GM19467 (cell line): ENCODE data around the gene ROBO1.
A peak's percentile ranks its signal among the peaks of the same experiment; 100 is the strongest.

Experiments used
- ATAC-seq: cut with Tn5 transposase; IDR thresholded peaks from one replicate; pipeline ENCODE4 v1.9.1; 2021; ENCODE audit warnings: mild to moderate bottlenecking, moderate library complexity; ENCODE audit not compliant: unreplicated experiment

ROBO1 gene

GRCh38 chr3:79027593-79027992 is 740.2 kb downstream of the ROBO1 start:
- no peak for ATAC-seq

GRCh38 chr3:79019924-79020173 is 747.9 kb downstream of the ROBO1 start:
- ATAC-seq, result no peak

- peak; percentile 44 for ATAC-seq
These were observed 748.5 kb downstream of the ROBO1 start for GRCh38 chr3:79019137-79019923.

GRCh38 chr3:79018671-79019136 is 749.1 kb downstream of the ROBO1 start:
- peak; percentile 42 for ATAC-seq

GRCh38 chr3:79018265-79018664 is 749.5 kb downstream of the ROBO1 start:
- ATAC-seq, result no peak

- no peak for ATAC-seq
These were observed 751.0 kb downstream of the ROBO1 start for GRCh38 chr3:79016587-79017376.

GRCh38 chr3:79015854-79016253 is 751.9 kb downstream of the ROBO1 start:
- no peak for ATAC-seq

- no peak for ATAC-seq
These were observed 754.8 kb downstream of the ROBO1 start for GRCh38 chr3:79012946-79013362.

- ATAC-seq, result no peak
These were observed 755.3 kb downstream of the ROBO1 start for GRCh38 chr3:79012530-79012913.

- ATAC-seq, result no peak
These were observed 755.8 kb downstream of the ROBO1 start for GRCh38 chr3:79011821-79012529.

- ATAC-seq, result no peak
These were observed 757.9 kb downstream of the ROBO1 start for GRCh38 chr3:79009861-79010260.

- ATAC-seq, result no peak
These were observed 761.7 kb downstream of the ROBO1 start for GRCh38 chr3:79006077-79006476.

GRCh38 chr3:79005084-79005483 is 762.7 kb downstream of the ROBO1 start:
- no peak for ATAC-seq

- no peak for ATAC-seq
These were observed 763.8 kb downstream of the ROBO1 start for GRCh38 chr3:79003994-79004393.

GRCh38 chr3:79002465-79003372 is 765.1 kb downstream of the ROBO1 start:
- ATAC-seq, result no peak

GRCh38 chr3:79001255-79001654 is 766.5 kb downstream of the ROBO1 start:
- ATAC-seq, result no peak

GRCh38 chr3:78999139-78999538 is 768.7 kb downstream of the ROBO1 start:
- ATAC-seq, result no peak

GRCh38 chr3:78995087-78995486 is 772.7 kb downstream of the ROBO1 start:
- no peak for ATAC-seq

- ATAC-seq, result no peak
These were observed 773.4 kb downstream of the ROBO1 start for GRCh38 chr3:78994174-78995027.

GRCh38 chr3:78993375-78993774 is 774.4 kb downstream of the ROBO1 start:
- ATAC-seq, result no peak
